ENCODE results near the gene CCDC172.

GRCh38 chr10:116429288-116429977, 105.2 kb downstream of the CCDC172 start:
- TF ChIP-seq RAD21 (conservative IDR thresholded peaks at IDR 0.05 in 1 of 2, IDR thresholded peaks at IDR 0.05 in 1 of 2): no peak
- TF ChIP-seq CTCF (IDR thresholded peaks at IDR 0.05): no peak
- TF ChIP-seq, protein P1, sequence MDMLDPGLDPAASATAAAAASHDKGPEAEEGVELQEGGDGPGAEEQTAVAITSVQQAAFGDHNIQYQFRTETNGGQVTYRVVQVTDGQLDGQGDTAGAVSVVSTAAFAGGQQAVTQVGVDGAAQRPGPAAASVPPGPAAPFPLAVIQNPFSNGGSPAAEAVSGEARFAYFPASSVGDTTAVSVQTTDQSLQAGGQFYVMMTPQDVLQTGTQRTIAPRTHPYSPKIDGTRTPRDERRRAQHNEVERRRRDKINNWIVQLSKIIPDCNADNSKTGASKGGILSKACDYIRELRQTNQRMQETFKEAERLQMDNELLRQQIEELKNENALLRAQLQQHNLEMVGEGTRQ (IDR thresholded peaks at IDR 0.05): no peak
- no peak for TF ChIP-seq ZSCAN20 (CRISPR knock-in tag; IDR thresholded peaks at IDR 0.05)
- TF ChIP-seq POLR2A (IDR thresholded peaks at IDR 0.05; ENCODE audit: low read length): no peak
- TF ChIP-seq CEBPB (IDR thresholded peaks at IDR 0.05): no peak
- TF ChIP-seq ZNF302 (CRISPR knock-in tag; IDR thresholded peaks at IDR 0.05): no peak
- TF ChIP-seq SMC3 (IDR thresholded peaks at IDR 0.05): no peak
- TF ChIP-seq RFX5 (IDR thresholded peaks at IDR 0.05): no peak
- no peak for TF ChIP-seq NPAS2 (CRISPR knock-in tag; IDR thresholded peaks at IDR 0.05; ENCODE audit: borderline replicate concordance)
- TF ChIP-seq KDM5A (IDR thresholded peaks at IDR 0.05): no peak
- TF ChIP-seq NR3C1 (IDR thresholded peaks at IDR 0.05): no peak
- no peak for TF ChIP-seq EP300 (IDR thresholded peaks at IDR 0.05)
- TF ChIP-seq SREBF2 (IDR thresholded peaks at IDR 0.05): no peak
